GM23338 (cell line): ENCODE results near the gene BICRA. TPM values are rescaled to one million over a fixed set of nuclear protein-coding genes. Genes with fewer than 3 reads are reported as not detected.

Experiments used
- ATAC-seq: fragments of 200-7000 bp; cut with Tn5 transposase; 3 replicates; pipeline ENCODE4 v1.9.1; 2020
- DNase-seq: peaks from one replicate; pipeline ENCODE4 v3.0.0-alpha.2; 2015; ENCODE audit warnings: low spot score
- H2AFZ ChIP-seq: fragments of 200-600 bp; sonication (generic); 2 replicates; pipeline ENCODE4 v1.8.0; 2016; ENCODE audit warnings: antibody characterized with exemption, mild to moderate bottlenecking, moderate library complexity
- H3F3A ChIP-seq: fragments of 200-600 bp; sonication (generic); replicated peaks from 2 replicates; pipeline ENCODE4 v1.8.0; 2017; ENCODE audit warnings: antibody characterized with exemption, mixed run types, low read depth
- H3K27ac ChIP-seq: fragments of 200-600 bp; sonication (generic); 2 replicates; pipeline ENCODE4 v1.6.1; 2016; ENCODE audit warnings: low read depth
- H3K27me3 ChIP-seq: fragments of 200-600 bp; sonication (generic); 2 replicates; pipeline ENCODE4 v1.8.0; 2016; ENCODE audit warnings: mild to moderate bottlenecking, mixed run types, moderate library complexity; ENCODE audit not compliant: insufficient read depth
- H3K36me3 ChIP-seq: fragments of 200-600 bp; sonication (generic); 2 replicates; pipeline ENCODE4 v1.8.0; 2016; ENCODE audit warnings: mild to moderate bottlenecking; ENCODE audit not compliant: insufficient read depth
- H3K4me1 ChIP-seq: fragments of 200-600 bp; sonication (generic); 2 replicates; pipeline ENCODE4 v1.8.0; 2016; ENCODE audit warnings: mild to moderate bottlenecking, moderate library complexity; ENCODE audit not compliant: insufficient read depth
- H3K4me2 ChIP-seq: fragments of 200-600 bp; sonication (generic); 2 replicates; pipeline ENCODE4 v1.7.1; 2017; ENCODE audit warnings: mixed run types
- H3K4me3 ChIP-seq: fragments of 200-600 bp; sonication (generic); 2 replicates; pipeline ENCODE4 v1.6.1; 2016; ENCODE audit warnings: mixed run types
- H3K79me2 ChIP-seq: fragments of 200-600 bp; sonication (generic); replicated peaks from 2 replicates; pipeline ENCODE4 v1.8.0; 2017; ENCODE audit warnings: mild to moderate bottlenecking; ENCODE audit not compliant: insufficient read depth
- H3K9me2 ChIP-seq: fragments of 200-600 bp; sonication (generic); 2 replicates; pipeline ENCODE4 v1.8.0; 2017; ENCODE audit not compliant: insufficient read depth
- H4K20me1 ChIP-seq: fragments of 200-600 bp; sonication (generic); replicated peaks from 2 replicates; pipeline ENCODE4 v1.8.0; 2017; ENCODE audit warnings: mild to moderate bottlenecking; ENCODE audit not compliant: insufficient read depth
- H3K27ac Mint-ChIP-seq: 2 replicates; pipeline ENCODE4 v1.8.0; 2020; ENCODE audit warnings: inconsistent platforms, mild to moderate bottlenecking, moderate library complexity, mixed read lengths
- H3K27me3 Mint-ChIP-seq: 3 replicates; pipeline ENCODE4 v1.8.0; 2022; ENCODE audit warnings: low read depth, mild to moderate bottlenecking, moderate library complexity, mixed read lengths, inconsistent platforms; ENCODE audit not compliant: insufficient read depth, poor library complexity
- H3K36me3 Mint-ChIP-seq: 3 replicates; pipeline ENCODE4 v1.8.0; 2021; ENCODE audit warnings: low read depth, mild to moderate bottlenecking, inconsistent platforms, moderate library complexity, mixed read lengths
- H3K4me1 Mint-ChIP-seq: 3 replicates; pipeline ENCODE4 v1.8.0; 2020; ENCODE audit warnings: mild to moderate bottlenecking, inconsistent platforms, mixed read lengths
- H3K4me3 Mint-ChIP-seq: 3 replicates; pipeline ENCODE4 v1.8.0; 2021; ENCODE audit warnings: moderate library complexity, mild to moderate bottlenecking, inconsistent platforms, mixed read lengths
- H3K9me3 Mint-ChIP-seq: 3 replicates; pipeline ENCODE4 v1.8.0; 2020; ENCODE audit warnings: moderate library complexity, mild to moderate bottlenecking, inconsistent platforms, mixed read lengths
- CREB1 ChIP-seq: fragments of 250-450 bp; sonication (Bioruptor Pico); IDR thresholded peaks from 2 replicates; pipeline ENCODE4 v1.5.0; 2020; ENCODE audit warnings: low read depth, mild to moderate bottlenecking, moderate library complexity
- EZH2 ChIP-seq: fragments of 200-600 bp; sonication (generic); IDR thresholded peaks from one replicate; pipeline ENCODE4 v1.8.0; 2017; ENCODE audit warnings: antibody characterized with exemption, mild to moderate bottlenecking, low read depth; ENCODE audit not compliant: unreplicated experiment
- JUNB ChIP-seq: IDR thresholded peaks from one replicate; pipeline ENCODE4 v1.6.1; 2016; ENCODE audit warnings: antibody characterized with exemption; ENCODE audit not compliant: unreplicated experiment
- NANOG ChIP-seq: IDR thresholded peaks from 2 replicates; pipeline ENCODE4 v1.6.1; 2016; ENCODE audit warnings: antibody characterized with exemption, borderline replicate concordance
- STAT1 ChIP-seq: IDR thresholded peaks from one replicate; pipeline ENCODE4 v1.6.1; 2016; ENCODE audit warnings: antibody characterized with exemption; ENCODE audit not compliant: unreplicated experiment
- ZNF114 ChIP-seq: fragments of 250-450 bp; sonication (Bioruptor Pico); IDR thresholded peaks from 2 replicates; pipeline ENCODE4 v1.5.0; 2020; ENCODE audit warnings: mild to moderate bottlenecking, moderate library complexity
- ZNF331 ChIP-seq: fragments of 250-450 bp; sonication (Bioruptor Pico); IDR thresholded peaks from 2 replicates; pipeline ENCODE4 v1.5.0; 2020; ENCODE audit warnings: low read depth, mild to moderate bottlenecking, moderate library complexity
- polyA plus RNA-seq: library from polyadenylated mRNA; unstranded; fragments of >200 nt; fragmentation: Nextera tagmentation; extraction: Ambion mirVana; gene quantifications from 2 replicates; pipeline ENCODE4 v1.2.1, GENCODE V29; 2016
- total RNA-seq: library from RNA; depleted of rRNA; stranded (reverse); fragments of >200 nt; shearing (Covaris generic); gene quantifications from 2 replicates; pipeline ENCODE4 v1.2.3, GENCODE V29; 2014
- TF ChIP-seq, protein P1 (sequence below): IDR thresholded peaks from 2 replicates; pipeline ENCODE4 v1.6.1; 2016; ENCODE audit warnings: antibody characterized with exemption
- TF ChIP-seq, protein P2 (sequence below): IDR thresholded peaks from one replicate; pipeline ENCODE4 v1.6.1; 2018; ENCODE audit warnings: antibody characterized with exemption; ENCODE audit not compliant: unreplicated experiment
- TF ChIP-seq, protein P3 (sequence below): fragments of 250-450 bp; sonication (Bioruptor Pico); IDR thresholded peaks from 2 replicates; pipeline ENCODE4 v1.5.0; 2020; ENCODE audit warnings: mild to moderate bottlenecking, moderate library complexity
- TF ChIP-seq, protein P4 (sequence below), 2 experiments: fragments of 200-600 bp in 1 of 2; sonication (generic) in 1 of 2; conservative IDR thresholded peaks; 2 replicates each; pipeline versions ENCODE4 v1.5.1 to v1.6.1; 2016 to 2017; ENCODE audit warnings: antibody characterized with exemption in 2 of 2, low read depth in 2 of 2, mild to moderate bottlenecking in 2 of 2, moderate library complexity in 1 of 2

BICRA gene
- total and polyA plus RNA-seq, 2 experiments from 2014 or later: 7.0 to 37.7 TPM

DNA sequence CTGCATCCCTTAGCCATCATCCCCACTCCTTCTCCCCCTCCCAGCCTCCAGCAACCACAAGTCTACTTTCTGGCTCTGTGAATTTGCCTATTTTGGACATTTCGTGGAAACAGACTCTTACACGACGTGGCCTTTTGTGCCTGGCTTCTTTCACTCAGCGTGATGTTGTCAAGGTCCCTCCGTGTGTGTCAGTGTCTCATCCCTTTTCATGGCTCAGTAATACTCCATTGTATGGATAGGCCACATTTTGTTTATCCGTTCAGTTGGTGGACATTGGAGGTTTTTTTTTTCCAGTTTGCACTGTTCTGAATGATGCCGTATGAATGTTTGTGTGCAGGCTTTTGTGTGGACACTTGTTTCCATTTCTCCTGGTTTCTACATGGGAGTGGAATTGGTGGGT, 38.0 kb downstream of the BICRA start:
- TF ChIP-seq, protein P1, sequence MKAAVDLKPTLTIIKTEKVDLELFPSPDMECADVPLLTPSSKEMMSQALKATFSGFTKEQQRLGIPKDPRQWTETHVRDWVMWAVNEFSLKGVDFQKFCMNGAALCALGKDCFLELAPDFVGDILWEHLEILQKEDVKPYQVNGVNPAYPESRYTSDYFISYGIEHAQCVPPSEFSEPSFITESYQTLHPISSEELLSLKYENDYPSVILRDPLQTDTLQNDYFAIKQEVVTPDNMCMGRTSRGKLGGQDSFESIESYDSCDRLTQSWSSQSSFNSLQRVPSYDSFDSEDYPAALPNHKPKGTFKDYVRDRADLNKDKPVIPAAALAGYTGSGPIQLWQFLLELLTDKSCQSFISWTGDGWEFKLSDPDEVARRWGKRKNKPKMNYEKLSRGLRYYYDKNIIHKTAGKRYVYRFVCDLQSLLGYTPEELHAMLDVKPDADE: no peak
- no peak for TF ChIP-seq EZH2
- TF ChIP-seq JUNB: no peak
- TF ChIP-seq STAT1: no peak
- TF ChIP-seq ZNF114: no peak
- no peak for TF ChIP-seq CREB1 (CRISPR knock-in tag)
- TF ChIP-seq, protein P2, sequence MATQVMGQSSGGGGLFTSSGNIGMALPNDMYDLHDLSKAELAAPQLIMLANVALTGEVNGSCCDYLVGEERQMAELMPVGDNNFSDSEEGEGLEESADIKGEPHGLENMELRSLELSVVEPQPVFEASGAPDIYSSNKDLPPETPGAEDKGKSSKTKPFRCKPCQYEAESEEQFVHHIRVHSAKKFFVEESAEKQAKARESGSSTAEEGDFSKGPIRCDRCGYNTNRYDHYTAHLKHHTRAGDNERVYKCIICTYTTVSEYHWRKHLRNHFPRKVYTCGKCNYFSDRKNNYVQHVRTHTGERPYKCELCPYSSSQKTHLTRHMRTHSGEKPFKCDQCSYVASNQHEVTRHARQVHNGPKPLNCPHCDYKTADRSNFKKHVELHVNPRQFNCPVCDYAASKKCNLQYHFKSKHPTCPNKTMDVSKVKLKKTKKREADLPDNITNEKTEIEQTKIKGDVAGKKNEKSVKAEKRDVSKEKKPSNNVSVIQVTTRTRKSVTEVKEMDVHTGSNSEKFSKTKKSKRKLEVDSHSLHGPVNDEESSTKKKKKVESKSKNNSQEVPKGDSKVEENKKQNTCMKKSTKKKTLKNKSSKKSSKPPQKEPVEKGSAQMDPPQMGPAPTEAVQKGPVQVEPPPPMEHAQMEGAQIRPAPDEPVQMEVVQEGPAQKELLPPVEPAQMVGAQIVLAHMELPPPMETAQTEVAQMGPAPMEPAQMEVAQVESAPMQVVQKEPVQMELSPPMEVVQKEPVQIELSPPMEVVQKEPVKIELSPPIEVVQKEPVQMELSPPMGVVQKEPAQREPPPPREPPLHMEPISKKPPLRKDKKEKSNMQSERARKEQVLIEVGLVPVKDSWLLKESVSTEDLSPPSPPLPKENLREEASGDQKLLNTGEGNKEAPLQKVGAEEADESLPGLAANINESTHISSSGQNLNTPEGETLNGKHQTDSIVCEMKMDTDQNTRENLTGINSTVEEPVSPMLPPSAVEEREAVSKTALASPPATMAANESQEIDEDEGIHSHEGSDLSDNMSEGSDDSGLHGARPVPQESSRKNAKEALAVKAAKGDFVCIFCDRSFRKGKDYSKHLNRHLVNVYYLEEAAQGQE: no peak
- TF ChIP-seq, protein P3, sequence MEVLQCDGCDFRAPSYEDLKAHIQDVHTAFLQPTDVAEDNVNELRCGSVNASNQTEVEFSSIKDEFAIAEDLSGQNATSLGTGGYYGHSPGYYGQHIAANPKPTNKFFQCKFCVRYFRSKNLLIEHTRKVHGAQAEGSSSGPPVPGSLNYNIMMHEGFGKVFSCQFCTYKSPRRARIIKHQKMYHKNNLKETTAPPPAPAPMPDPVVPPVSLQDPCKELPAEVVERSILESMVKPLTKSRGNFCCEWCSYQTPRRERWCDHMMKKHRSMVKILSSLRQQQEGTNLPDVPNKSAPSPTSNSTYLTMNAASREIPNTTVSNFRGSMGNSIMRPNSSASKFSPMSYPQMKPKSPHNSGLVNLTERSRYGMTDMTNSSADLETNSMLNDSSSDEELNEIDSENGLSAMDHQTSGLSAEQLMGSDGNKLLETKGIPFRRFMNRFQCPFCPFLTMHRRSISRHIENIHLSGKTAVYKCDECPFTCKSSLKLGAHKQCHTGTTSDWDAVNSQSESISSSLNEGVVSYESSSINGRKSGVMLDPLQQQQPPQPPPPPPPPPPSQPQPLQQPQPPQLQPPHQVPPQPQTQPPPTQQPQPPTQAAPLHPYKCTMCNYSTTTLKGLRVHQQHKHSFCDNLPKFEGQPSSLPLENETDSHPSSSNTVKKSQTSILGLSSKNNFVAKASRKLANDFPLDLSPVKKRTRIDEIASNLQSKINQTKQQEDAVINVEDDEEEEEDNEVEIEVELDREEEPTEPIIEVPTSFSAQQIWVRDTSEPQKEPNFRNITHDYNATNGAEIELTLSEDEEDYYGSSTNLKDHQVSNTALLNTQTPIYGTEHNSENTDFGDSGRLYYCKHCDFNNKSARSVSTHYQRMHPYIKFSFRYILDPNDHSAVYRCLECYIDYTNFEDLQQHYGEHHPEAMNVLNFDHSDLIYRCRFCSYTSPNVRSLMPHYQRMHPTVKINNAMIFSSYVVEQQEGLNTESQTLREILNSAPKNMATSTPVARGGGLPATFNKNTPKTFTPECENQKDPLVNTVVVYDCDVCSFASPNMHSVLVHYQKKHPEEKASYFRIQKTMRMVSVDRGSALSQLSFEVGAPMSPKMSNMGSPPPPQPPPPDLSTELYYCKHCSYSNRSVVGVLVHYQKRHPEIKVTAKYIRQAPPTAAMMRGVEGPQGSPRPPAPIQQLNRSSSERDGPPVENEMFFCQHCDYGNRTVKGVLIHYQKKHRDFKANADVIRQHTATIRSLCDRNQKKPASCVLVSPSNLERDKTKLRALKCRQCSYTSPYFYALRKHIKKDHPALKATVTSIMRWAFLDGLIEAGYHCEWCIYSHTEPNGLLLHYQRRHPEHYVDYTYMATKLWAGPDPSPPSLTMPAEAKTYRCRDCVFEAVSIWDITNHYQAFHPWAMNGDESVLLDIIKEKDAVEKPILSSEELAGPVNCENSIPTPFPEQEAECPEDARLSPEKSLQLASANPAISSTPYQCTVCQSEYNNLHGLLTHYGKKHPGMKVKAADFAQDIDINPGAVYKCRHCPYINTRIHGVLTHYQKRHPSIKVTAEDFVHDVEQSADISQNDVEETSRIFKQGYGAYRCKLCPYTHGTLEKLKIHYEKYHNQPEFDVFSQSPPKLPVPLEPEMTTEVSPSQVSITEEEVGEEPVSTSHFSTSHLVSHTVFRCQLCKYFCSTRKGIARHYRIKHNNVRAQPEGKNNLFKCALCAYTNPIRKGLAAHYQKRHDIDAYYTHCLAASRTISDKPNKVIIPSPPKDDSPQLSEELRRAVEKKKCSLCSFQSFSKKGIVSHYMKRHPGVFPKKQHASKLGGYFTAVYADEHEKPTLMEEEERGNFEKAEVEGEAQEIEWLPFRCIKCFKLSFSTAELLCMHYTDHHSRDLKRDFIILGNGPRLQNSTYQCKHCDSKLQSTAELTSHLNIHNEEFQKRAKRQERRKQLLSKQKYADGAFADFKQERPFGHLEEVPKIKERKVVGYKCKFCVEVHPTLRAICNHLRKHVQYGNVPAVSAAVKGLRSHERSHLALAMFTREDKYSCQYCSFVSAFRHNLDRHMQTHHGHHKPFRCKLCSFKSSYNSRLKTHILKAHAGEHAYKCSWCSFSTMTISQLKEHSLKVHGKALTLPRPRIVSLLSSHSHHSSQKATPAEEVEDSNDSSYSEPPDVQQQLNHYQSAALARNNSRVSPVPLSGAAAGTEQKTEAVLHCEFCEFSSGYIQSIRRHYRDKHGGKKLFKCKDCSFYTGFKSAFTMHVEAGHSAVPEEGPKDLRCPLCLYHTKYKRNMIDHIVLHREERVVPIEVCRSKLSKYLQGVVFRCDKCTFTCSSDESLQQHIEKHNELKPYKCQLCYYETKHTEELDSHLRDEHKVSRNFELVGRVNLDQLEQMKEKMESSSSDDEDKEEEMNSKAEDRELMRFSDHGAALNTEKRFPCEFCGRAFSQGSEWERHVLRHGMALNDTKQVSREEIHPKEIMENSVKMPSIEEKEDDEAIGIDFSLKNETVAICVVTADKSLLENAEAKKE (CRISPR knock-in tag): no peak
- TF ChIP-seq, protein P4, sequence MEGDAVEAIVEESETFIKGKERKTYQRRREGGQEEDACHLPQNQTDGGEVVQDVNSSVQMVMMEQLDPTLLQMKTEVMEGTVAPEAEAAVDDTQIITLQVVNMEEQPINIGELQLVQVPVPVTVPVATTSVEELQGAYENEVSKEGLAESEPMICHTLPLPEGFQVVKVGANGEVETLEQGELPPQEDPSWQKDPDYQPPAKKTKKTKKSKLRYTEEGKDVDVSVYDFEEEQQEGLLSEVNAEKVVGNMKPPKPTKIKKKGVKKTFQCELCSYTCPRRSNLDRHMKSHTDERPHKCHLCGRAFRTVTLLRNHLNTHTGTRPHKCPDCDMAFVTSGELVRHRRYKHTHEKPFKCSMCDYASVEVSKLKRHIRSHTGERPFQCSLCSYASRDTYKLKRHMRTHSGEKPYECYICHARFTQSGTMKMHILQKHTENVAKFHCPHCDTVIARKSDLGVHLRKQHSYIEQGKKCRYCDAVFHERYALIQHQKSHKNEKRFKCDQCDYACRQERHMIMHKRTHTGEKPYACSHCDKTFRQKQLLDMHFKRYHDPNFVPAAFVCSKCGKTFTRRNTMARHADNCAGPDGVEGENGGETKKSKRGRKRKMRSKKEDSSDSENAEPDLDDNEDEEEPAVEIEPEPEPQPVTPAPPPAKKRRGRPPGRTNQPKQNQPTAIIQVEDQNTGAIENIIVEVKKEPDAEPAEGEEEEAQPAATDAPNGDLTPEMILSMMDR (conservative IDR thresholded peaks at IDR 0.05; ENCODE audit: low read depth in 2 of 2): no peak
- TF ChIP-seq NANOG: no peak
- TF ChIP-seq ZNF331 (CRISPR knock-in tag): no peak
- H3K27ac ChIP-seq: peak overlapping the region; percentile 84; the same call in 1 of the 2 replicates
- H4K20me1 ChIP-seq: peaks cover 31% of the 10 kb centered on the region
- DNase-seq: no peak
- peaks cover 42% of the 10 kb centered on the region for H3K36me3 Mint-ChIP-seq
- no peak overlapping the region for H3K4me3 ChIP-seq
- peaks cover 10% of the 10 kb centered on the region; the same call in 1 of the 2 replicates for H3F3A ChIP-seq
- peaks cover 20% of the 10 kb centered on the region for H3K4me1 Mint-ChIP-seq
- H3K27ac Mint-ChIP-seq: no peak overlapping the region
- H3K4me2 ChIP-seq: no peak overlapping the region
- no peak for ATAC-seq
- peaks cover 5% of the 10 kb centered on the region for H3K27me3 Mint-ChIP-seq
- peaks cover 3% of the 10 kb centered on the region; the same call in 1 of the 2 replicates for H3K9me2 ChIP-seq
- H3K4me1 ChIP-seq: peaks cover 11% of the 10 kb centered on the region; the same call in 1 of the 2 replicates
- H3K79me2 ChIP-seq: peaks cover 94% of the 10 kb centered on the region
- H3K4me3 Mint-ChIP-seq: no peak overlapping the region
- no peaks in the 10 kb centered on the region for H3K27me3 ChIP-seq
- no peak overlapping the region for H2AFZ ChIP-seq
- peaks cover 7% of the 10 kb centered on the region; the same call in 1 of the 2 replicates for H3K36me3 ChIP-seq
- peaks cover 8% of the 10 kb centered on the region; the same call in 1 of the 3 replicates for H3K9me3 Mint-ChIP-seq
